ENCODE measurements around the gene SPAG4.

SPAG4 gene

GRCh38 chr20:35587436-35587835, 28.2 kb upstream of the SPAG4 start:
- Histone ChIP-seq H3K27ac (ENCODE audit: low read length) (no peak overlapping the region), H4K20me1 (ENCODE audit: insufficient read depth, low read length) (no peaks in the 10 kb centered on the region), H3K79me2 (ENCODE audit: low read length) (no peaks in the 10 kb centered on the region), H3K9me3 (replicated peaks; ENCODE audit: insufficient read depth, low read length) (no peaks in the 10 kb centered on the region), H3K9ac (ENCODE audit: low read length) (no peak overlapping the region), H2AFZ (ENCODE audit: low read length) (no peak overlapping the region), H3K9me2 (replicated peaks; ENCODE audit: insufficient read depth, low read length) (no peaks in the 10 kb centered on the region), H3K36me3 (replicated peaks; ENCODE audit: insufficient read depth, low read length) (no peaks in the 10 kb centered on the region), H3K4me3 (ENCODE audit: low read length) (no peak overlapping the region), H3F3A (ENCODE audit: insufficient read depth, low read length) (no peaks in the 10 kb centered on the region), H3K27me3 (replicated peaks; ENCODE audit: insufficient read depth, low read length) (no peaks in the 10 kb centered on the region), H3K4me1 (ENCODE audit: low read length) (no peaks in the 10 kb centered on the region), H3K4me2 (ENCODE audit: low read depth, low read length) (no peak overlapping the region)
- DNase-seq: no peak
- TF ChIP-seq EZH2phosphoT487 (IDR thresholded peaks at IDR 0.05; ENCODE audit: low read length): no peak
- TF ChIP-seq, protein P1, sequence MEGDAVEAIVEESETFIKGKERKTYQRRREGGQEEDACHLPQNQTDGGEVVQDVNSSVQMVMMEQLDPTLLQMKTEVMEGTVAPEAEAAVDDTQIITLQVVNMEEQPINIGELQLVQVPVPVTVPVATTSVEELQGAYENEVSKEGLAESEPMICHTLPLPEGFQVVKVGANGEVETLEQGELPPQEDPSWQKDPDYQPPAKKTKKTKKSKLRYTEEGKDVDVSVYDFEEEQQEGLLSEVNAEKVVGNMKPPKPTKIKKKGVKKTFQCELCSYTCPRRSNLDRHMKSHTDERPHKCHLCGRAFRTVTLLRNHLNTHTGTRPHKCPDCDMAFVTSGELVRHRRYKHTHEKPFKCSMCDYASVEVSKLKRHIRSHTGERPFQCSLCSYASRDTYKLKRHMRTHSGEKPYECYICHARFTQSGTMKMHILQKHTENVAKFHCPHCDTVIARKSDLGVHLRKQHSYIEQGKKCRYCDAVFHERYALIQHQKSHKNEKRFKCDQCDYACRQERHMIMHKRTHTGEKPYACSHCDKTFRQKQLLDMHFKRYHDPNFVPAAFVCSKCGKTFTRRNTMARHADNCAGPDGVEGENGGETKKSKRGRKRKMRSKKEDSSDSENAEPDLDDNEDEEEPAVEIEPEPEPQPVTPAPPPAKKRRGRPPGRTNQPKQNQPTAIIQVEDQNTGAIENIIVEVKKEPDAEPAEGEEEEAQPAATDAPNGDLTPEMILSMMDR (IDR thresholded peaks at IDR 0.05; ENCODE audit: low read length): no peak

- Histone ChIP-seq H3K9me3 (replicated peaks; ENCODE audit: insufficient read depth, low read length) (no peaks in the 10 kb centered on the region), H3K27ac (ENCODE audit: low read length) (no peak overlapping the region), H3F3A (ENCODE audit: insufficient read depth, low read length) (no peaks in the 10 kb centered on the region), H3K36me3 (replicated peaks; ENCODE audit: insufficient read depth, low read length) (no peaks in the 10 kb centered on the region), H3K4me1 (ENCODE audit: low read length) (no peaks in the 10 kb centered on the region), H2AFZ (ENCODE audit: low read length) (no peak overlapping the region), H4K20me1 (ENCODE audit: insufficient read depth, low read length) (no peaks in the 10 kb centered on the region), H3K27me3 (replicated peaks; ENCODE audit: insufficient read depth, low read length) (no peaks in the 10 kb centered on the region), H3K4me2 (ENCODE audit: low read depth, low read length) (no peak overlapping the region), H3K4me3 (ENCODE audit: low read length) (no peak overlapping the region), H3K9ac (ENCODE audit: low read length) (no peak overlapping the region), H3K9me2 (replicated peaks; ENCODE audit: insufficient read depth, low read length) (no peaks in the 10 kb centered on the region), H3K79me2 (ENCODE audit: low read length) (no peaks in the 10 kb centered on the region)
- TF ChIP-seq EZH2 (optimal IDR thresholded peaks at IDR 0.05; ENCODE audit: low read depth, low read length) (no peak), EZH2phosphoT487 (IDR thresholded peaks at IDR 0.05; ENCODE audit: low read length) (no peak)
- TF ChIP-seq, protein P1 (IDR thresholded peaks at IDR 0.05; ENCODE audit: low read length): no peak
- no peak for DNase-seq
Observed at GRCh38 chr20:35588397-35588796, 27.2 kb upstream of the SPAG4 start.

- Histone ChIP-seq H3K4me1 (ENCODE audit: low read length) (no peaks in the 10 kb centered on the region), H3K9me3 (replicated peaks; ENCODE audit: insufficient read depth, low read length) (no peaks in the 10 kb centered on the region), H3K9me2 (replicated peaks; ENCODE audit: insufficient read depth, low read length) (no peaks in the 10 kb centered on the region), H3K9ac (ENCODE audit: low read length) (no peak overlapping the region), H3K36me3 (replicated peaks; ENCODE audit: insufficient read depth, low read length) (no peaks in the 10 kb centered on the region), H3K27me3 (replicated peaks; ENCODE audit: insufficient read depth, low read length) (no peaks in the 10 kb centered on the region), H3K27ac (ENCODE audit: low read length) (no peak overlapping the region), H2AFZ (ENCODE audit: low read length) (no peak overlapping the region), H3K4me3 (ENCODE audit: low read length) (no peak overlapping the region), H3K79me2 (ENCODE audit: low read length) (no peaks in the 10 kb centered on the region), H3F3A (ENCODE audit: insufficient read depth, low read length) (no peaks in the 10 kb centered on the region), H3K4me2 (ENCODE audit: low read depth, low read length) (no peak overlapping the region), H4K20me1 (ENCODE audit: insufficient read depth, low read length) (no peaks in the 10 kb centered on the region)
- DNase-seq: no peak
- TF ChIP-seq EZH2 (optimal IDR thresholded peaks at IDR 0.05; ENCODE audit: low read depth, low read length) (no peak), EZH2phosphoT487 (IDR thresholded peaks at IDR 0.05; ENCODE audit: low read length) (no peak)
- TF ChIP-seq, protein P1 (IDR thresholded peaks at IDR 0.05; ENCODE audit: low read length): no peak
Observed at GRCh38 chr20:35592339-35592974, 23.2 kb upstream of the SPAG4 start.
